IPS DF 6.9 (cell line): ENCODE results near the gene SLCO4A1.

Experiments
- DNase-seq: peaks from one replicate; pipeline ENCODE4 v3.0.0-alpha.2; 2013; ENCODE audit warnings: low read depth, low spot score
- H3K27ac ChIP-seq: one replicate; pipeline ENCODE4 v1.5.1; 2013; ENCODE audit warnings: low read length, control low read depth
- H3K27me3 ChIP-seq: 2 replicates; pipeline ENCODE4 v1.6.1; 2013; ENCODE audit warnings: mild to moderate bottlenecking, low read length; ENCODE audit not compliant: control insufficient read depth, insufficient read depth
- H3K36me3 ChIP-seq: 2 replicates; pipeline ENCODE4 v1.6.1; 2013; ENCODE audit warnings: low read length; ENCODE audit not compliant: control insufficient read depth, insufficient read depth
- H3K4me1 ChIP-seq: 2 replicates; pipeline ENCODE4 v1.6.1; 2013; ENCODE audit warnings: low read length; ENCODE audit not compliant: control insufficient read depth, insufficient read depth
- H3K4me3 ChIP-seq: 2 replicates; pipeline ENCODE4 v1.5.1; 2013; ENCODE audit warnings: mild to moderate bottlenecking, low read length
- H3K9me3 ChIP-seq: 2 replicates; pipeline ENCODE4 v1.6.1; 2013; ENCODE audit warnings: low read length, inconsistent platforms; ENCODE audit not compliant: control insufficient read depth, insufficient read depth
- WGBS: extraction: QIAGEN DNeasy Blood & Tissue Kit; methylation state at CpG from one replicate; pipeline ENCODE4 v1.1.7; 2013; ENCODE audit warnings: mixed read lengths, missing lambda C conversion rate; ENCODE audit not compliant: insufficient read length, insufficient coverage; 5-methylcytosine and 5-hydroxymethylcytosine counted together

SLCO4A1 gene

GRCh38 chr20:62718546-62718945, 76.2 kb downstream of the SLCO4A1 start:
- Histone ChIP-seq H3K27me3 (no peaks in the 10 kb centered on the region), H3K4me3 (no peak overlapping the region)

DNA sequence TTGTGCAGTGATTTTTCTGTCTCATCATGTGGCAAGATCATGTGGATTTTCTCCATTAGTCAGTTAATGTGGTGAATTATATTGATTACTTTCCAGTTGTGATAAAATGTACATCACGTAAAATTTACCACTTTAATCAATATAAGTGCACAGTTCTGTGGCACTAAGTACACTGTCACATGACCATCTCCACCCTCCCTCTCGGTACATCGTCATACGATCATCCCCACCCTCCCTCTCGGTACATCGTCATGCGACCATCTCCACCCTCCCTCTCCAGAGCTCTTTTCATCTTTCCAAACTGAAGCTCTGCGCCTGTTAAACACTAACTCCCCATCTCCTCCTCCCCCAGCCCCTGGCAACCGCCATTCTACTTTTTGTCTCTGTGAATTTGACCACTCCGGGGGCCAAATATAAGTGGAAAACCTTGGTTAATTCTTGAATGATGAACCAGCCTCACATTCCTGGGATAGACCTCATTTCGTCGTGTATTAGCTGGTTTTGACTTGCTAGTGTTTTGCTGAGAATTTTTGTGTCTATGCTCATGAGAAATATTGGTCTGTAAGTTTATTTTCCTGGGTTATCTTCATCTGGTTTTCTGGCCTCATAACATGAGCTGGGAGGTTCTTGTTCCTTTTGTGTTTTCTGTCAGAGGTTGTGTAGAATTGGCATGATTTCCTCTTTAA, 77.1 kb downstream of the SLCO4A1 start:
- Histone ChIP-seq H3K36me3 (no peaks in the 10 kb centered on the region), H3K4me1 (no peaks in the 10 kb centered on the region), H3K4me3 (no peak overlapping the region), H3K27ac (no peak overlapping the region), H3K9me3 (no peaks in the 10 kb centered on the region), H3K27me3 (no peaks in the 10 kb centered on the region)
- 100% methylated on average over 4 of the region's 12 CpGs for WGBS
- no peak for DNase-seq

More at GRCh38 chr20:62718546-62718945, 76.2 kb downstream of the SLCO4A1 start:
- DNase-seq, result no peak
- no CpG with 5 or more reads among the region's 12 CpGs for WGBS
- no peaks in the 10 kb centered on the region for H3K4me1 ChIP-seq
- no peak overlapping the region for H3K27ac ChIP-seq
- H3K36me3 ChIP-seq, result no peaks in the 10 kb centered on the region
- no peaks in the 10 kb centered on the region for H3K9me3 ChIP-seq
